ENCODE results near the gene GABRB3. TPM values are rescaled to one million over a fixed set of nuclear protein-coding genes. Genes with fewer than 3 reads are reported as not detected.

The GABRB3 gene
- total and polyA plus RNA-seq, 4 donors = 0.81 to 5.5 (median 3.6) TPM

GRCh38 chr15:26679927-26680326 is 92.9 kb downstream of the GABRB3 start:
- no peak for TF ChIP-seq CTCF (IDR thresholded peaks at IDR 0.05; ENCODE audit: control extremely low read depth, extremely low read depth)
- peaks cover 0 to 2% (median 0%) of the 10 kb centered on the region in 4 donors for H3K9me3 ChIP-seq (ENCODE audit: control insufficient read depth in 4 of 4, insufficient read depth in 3 of 4, low read length in 3 of 4)
- peaks cover 0 to 3% (median 0%) of the 10 kb centered on the region in 5 donors for H3K4me1 ChIP-seq (ENCODE audit: control insufficient read depth in 5 of 5, insufficient read depth in 5 of 5, low read length in 5 of 5)
- H3K27ac ChIP-seq (ENCODE audit: low read depth in 1 of 2, low read length in 1 of 2) = no peak overlapping the region
- 91% methylated on average over 3 of the region's 3 CpGs for WGBS, 2 donors
- no peak overlapping the region for H3K4me3 ChIP-seq
- H3K27me3 ChIP-seq (ENCODE audit: control insufficient read depth in 3 of 3, insufficient read depth in 3 of 3, low read length in 2 of 3) = no peaks in the 10 kb centered on the region
- no peaks in the 10 kb centered on the region for H3K36me3 ChIP-seq (ENCODE audit: control insufficient read depth in 4 of 4, insufficient read depth in 4 of 4, low read length in 4 of 4)
- ATAC-seq (ENCODE audit: insufficient read depth, low FRiP score) (no peak), DNase-seq (no peak)
- H3K9ac ChIP-seq (ENCODE audit: insufficient read depth in 1 of 2, low read length in 2 of 2) = no peak overlapping the region

GRCh38 chr15:26676115-26676514 is 96.8 kb downstream of the GABRB3 start:
- WGBS, 2 donors = 49 to 70% methylated on average over 3 of the region's 3 CpGs
- no peak overlapping the region for H3K4me3 ChIP-seq
- no peak overlapping the region for H3K27ac ChIP-seq (ENCODE audit: low read depth in 1 of 2, low read length in 1 of 2)
- H3K27me3 ChIP-seq (ENCODE audit: control insufficient read depth in 3 of 3, insufficient read depth in 3 of 3, low read length in 2 of 3) = no peaks in the 10 kb centered on the region
- H3K4me1 ChIP-seq (ENCODE audit: control insufficient read depth in 5 of 5, insufficient read depth in 5 of 5, low read length in 5 of 5) = peaks cover 0 to 3% (median 0%) of the 10 kb centered on the region in 5 donors
- H3K9ac ChIP-seq (ENCODE audit: insufficient read depth in 1 of 2, low read length in 2 of 2) = no peak overlapping the region
- H3K36me3 ChIP-seq (ENCODE audit: control insufficient read depth in 4 of 4, insufficient read depth in 4 of 4, low read length in 4 of 4) = no peaks in the 10 kb centered on the region
- no peak for TF ChIP-seq CTCF (IDR thresholded peaks at IDR 0.05; ENCODE audit: control extremely low read depth, extremely low read depth)
- H3K9me3 ChIP-seq (ENCODE audit: control insufficient read depth in 4 of 4, insufficient read depth in 3 of 4, low read length in 3 of 4) = no peaks in the 10 kb centered on the region
- DNase-seq (peak; percentile 1 to 27 (median 17)), ATAC-seq (ENCODE audit: insufficient read depth, low FRiP score) (no peak)

- Histone ChIP-seq H3K4me3 (no peak overlapping the region), H3K27ac (ENCODE audit: low read depth in 1 of 2, low read length in 1 of 2) (no peak overlapping the region), H3K4me1 (ENCODE audit: control insufficient read depth in 5 of 5, insufficient read depth in 5 of 5, low read length in 5 of 5) (peaks cover 0 to 3% (median 0%) of the 10 kb centered on the region in 5 donors), H3K9me3 (ENCODE audit: control insufficient read depth in 4 of 4, insufficient read depth in 3 of 4, low read length in 3 of 4) (no peaks in the 10 kb centered on the region), H3K27me3 (ENCODE audit: control insufficient read depth in 3 of 3, insufficient read depth in 3 of 3, low read length in 2 of 3) (peaks cover 0 to 5% (median 0%) of the 10 kb centered on the region in 3 donors), H3K36me3 (ENCODE audit: control insufficient read depth in 4 of 4, insufficient read depth in 4 of 4, low read length in 4 of 4) (no peaks in the 10 kb centered on the region), H3K9ac (ENCODE audit: insufficient read depth in 1 of 2, low read length in 2 of 2) (no peak overlapping the region)
- DNase-seq = no peak
- ATAC-seq (ENCODE audit: insufficient read depth, low FRiP score) = no peak
- TF ChIP-seq CTCF (IDR thresholded peaks at IDR 0.05; ENCODE audit: control extremely low read depth, extremely low read depth) = no peak
- whole genome bisulfite sequencing, 2 donors = 68 to 90% methylated on average over 4 of the region's 4 CpGs
Measured at GRCh38 chr15:26674467-26674866, 98.4 kb downstream of the GABRB3 start.

GRCh38 chr15:26673445-26673844 is 99.4 kb downstream of the GABRB3 start:
- Histone ChIP-seq H3K9ac (ENCODE audit: insufficient read depth in 1 of 2, low read length in 2 of 2) (no peak overlapping the region), H3K27me3 (ENCODE audit: control insufficient read depth in 3 of 3, insufficient read depth in 3 of 3, low read length in 2 of 3) (peaks cover 0 to 6% (median 0%) of the 10 kb centered on the region in 3 donors), H3K4me3 (no peak overlapping the region), H3K27ac (ENCODE audit: low read depth in 1 of 2, low read length in 1 of 2) (no peak overlapping the region), H3K4me1 (ENCODE audit: control insufficient read depth in 5 of 5, insufficient read depth in 5 of 5, low read length in 5 of 5) (peaks cover 0 to 3% (median 0%) of the 10 kb centered on the region in 5 donors), H3K9me3 (ENCODE audit: control insufficient read depth in 4 of 4, insufficient read depth in 3 of 4, low read length in 3 of 4) (no peaks in the 10 kb centered on the region), H3K36me3 (ENCODE audit: control insufficient read depth in 4 of 4, insufficient read depth in 4 of 4, low read length in 4 of 4) (no peaks in the 10 kb centered on the region)
- no peak for TF ChIP-seq CTCF (IDR thresholded peaks at IDR 0.05; ENCODE audit: control extremely low read depth, extremely low read depth)
- 80 to 87% methylated on average over 5 of the region's 5 CpGs for WGBS, 2 donors
- DNase-seq (no peak), ATAC-seq (ENCODE audit: insufficient read depth, low FRiP score) (no peak)

Data from lung (tissue), 12 donors.